ENCODE data around the gene PPA2.
A peak's percentile ranks its signal among the peaks of the same experiment; 100 is the strongest.
"Not testable (repeated sequence)": the region's sequence is repeated elsewhere in the genome, so short reads cannot be mapped to it uniquely, and the experiment has no call there.

The PPA2 gene

DNA sequence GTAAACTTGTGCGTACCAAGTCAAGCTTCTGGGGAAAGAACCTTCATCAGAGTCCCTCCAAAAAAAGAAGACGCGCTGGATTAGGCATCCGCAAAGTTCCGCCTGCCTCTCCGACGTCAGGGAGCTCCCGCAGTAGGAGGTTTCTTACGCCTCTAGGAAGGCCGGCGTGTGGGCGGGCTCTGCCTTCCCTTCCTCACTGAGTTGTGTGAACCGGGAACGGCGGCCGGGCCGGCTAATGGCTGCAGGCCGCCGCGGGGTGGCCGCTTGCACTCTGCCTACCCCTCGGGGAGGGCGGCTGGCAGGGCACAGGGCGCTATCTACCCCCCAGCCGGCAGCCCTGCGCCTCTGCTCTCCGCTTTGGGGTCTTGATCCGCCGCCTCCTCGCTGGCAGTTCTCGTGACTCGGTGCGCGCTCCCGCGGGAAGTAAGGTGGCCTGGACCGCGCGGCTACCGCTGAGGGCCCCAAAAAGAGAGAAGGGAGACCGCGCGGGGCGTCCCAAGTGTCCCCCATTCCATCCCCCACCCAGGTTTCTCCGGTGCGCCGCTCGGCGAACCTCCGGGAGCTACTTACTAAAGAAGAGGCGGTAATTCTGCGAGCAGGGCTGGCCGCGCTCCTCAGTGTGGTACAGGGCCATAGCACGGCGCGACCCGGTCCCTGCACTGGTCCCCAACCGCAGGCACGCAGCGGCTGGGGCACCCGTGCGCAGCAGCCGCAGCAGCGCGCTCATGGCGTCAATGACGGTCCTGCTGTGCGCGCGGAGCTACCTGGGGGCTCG, at the start of gene PPA2:
Gene PPA2, minus strand, starts transcription at position 739 of the 775 bp plus-strand sequence. Its CDS starts 12 bp downstream, at position 727.
- DNase-seq (ENCODE audit: low read depth in 1 of 2, low spot score in 1 of 2): peak; percentile 64 to 65

DNA sequence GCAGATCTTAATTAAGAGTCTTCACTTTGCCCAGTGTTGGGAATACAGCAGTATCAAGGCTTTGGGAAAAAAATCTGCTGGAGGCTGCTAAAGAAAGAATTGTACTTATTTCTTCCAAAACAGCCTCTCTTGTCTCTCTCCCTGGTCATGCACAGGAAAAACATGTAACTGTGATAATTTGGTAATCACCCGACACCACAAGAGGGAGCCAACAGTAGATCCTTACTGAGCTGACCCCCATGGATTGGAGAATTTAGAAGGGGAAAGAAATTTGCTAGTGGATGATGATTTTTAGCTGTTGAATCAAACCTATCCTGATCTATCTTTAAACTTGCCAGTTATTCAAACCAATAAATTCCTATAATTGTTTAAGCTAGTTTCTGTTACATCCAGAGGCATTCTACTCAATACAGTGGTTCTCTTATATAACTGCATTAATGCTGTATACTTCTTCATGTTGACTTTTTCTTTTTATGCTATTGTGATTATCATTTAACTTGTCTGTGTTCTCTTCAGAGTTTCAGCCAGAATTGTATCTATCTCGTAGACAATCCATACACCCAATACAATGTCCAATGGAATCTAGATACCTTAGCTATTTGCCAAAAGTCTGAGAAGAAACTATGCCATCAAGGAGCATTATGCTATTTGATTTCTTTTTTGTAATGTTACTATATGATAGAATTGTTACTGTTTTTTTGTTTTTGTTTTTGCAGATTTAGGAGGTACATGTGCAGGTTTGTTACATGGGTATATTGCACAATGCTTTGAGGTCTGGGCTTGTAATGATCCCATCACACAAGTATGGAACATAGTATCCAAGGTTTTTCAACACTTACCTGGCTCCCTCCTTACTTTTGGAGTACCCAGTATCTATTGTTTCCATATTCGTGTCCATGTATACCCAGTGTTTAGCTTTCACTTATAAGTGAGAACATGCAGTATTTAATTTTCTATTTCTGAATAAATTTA, 47.2 kb upstream of the PPA2 start:
- DNase-seq (ENCODE audit: low read depth in 1 of 2, low spot score in 1 of 2): no peak

DNA sequence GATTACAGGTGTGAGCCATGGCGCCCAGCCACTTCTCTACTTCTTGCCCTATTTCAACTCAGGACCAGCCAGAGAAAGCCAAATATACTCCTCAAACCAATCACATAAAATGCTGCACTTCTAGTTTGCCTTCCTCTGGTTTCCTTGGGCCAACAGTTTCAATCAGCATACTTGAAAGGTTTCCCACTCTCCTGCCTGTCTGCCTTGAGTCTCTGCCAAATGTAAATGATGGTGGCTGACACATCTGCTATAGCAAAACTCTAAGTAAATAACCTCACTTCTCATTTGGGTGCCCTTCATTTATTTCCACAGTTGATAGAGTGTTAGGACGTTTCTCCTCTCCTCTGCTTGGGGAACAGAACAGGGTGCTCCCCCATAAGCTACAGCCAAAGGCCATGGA, 36.4 kb upstream of the PPA2 start:
- DNase-seq (ENCODE audit: low read depth in 1 of 2, low spot score in 1 of 2): no peak

DNA sequence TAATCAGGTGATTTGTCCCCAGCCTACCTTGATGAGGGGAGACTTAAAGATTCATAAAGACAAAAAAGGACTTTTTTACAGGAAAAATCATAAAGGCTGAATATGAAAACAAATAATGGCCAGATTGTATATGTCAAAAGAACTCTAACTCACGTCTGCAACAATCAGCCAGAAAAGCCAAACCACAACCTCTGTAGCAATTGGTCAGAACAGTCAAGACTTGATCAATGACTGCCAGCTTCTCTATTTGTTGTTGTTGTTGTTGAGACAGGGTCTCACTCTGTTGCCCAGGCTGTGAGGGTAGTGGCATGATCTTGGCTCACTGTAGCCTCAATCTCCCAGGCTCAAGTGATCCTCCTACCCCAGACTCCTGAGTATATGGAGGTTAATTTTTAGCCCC, 35.9 kb upstream of the PPA2 start:
- DNase-seq (ENCODE audit: low read depth in 1 of 2, low spot score in 1 of 2): no peak

DNA sequence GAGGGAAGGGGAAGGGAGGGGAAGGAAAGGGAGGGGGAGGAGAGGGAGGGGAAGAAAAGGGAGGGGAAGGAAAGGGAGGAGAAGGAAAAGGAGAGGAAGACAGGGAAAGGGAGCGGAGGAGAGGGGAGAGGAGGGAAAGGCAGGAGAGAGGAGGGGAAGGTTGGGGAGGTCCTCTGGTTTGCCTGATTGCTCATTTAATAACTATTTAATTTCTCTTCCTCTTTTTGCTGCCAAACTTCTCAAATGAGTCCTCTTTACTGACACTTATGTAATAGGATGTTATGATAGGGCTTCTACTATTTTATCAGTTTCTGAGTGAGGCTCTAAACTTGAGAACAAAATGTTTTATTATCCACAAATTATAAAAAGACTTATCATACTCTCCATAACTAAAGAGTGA, 35.4 kb upstream of the PPA2 start:
- DNase-seq (ENCODE audit: low read depth in 1 of 2, low spot score in 1 of 2): no peak

DNA sequence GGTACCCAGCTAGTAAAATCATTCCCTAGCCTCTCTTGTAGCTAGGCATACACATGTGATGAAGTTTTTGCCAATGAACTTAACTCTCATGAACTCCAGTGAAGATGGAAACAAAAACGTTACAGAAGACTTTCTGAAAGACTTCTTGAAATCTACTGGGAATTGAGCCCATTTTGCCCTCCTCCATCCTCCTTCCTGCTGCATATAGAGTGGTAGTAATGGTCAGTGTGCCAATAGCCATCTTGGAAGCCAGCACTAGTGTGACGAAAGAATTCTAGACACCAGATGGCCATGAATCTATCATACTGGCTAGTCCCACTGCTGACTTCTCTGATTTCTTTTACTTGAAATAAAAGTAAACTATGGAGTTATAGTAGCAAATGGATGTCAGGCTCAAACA, 30.9 kb upstream of the PPA2 start:
- no peak for DNase-seq (ENCODE audit: low read depth in 1 of 2, low spot score in 1 of 2)

DNA sequence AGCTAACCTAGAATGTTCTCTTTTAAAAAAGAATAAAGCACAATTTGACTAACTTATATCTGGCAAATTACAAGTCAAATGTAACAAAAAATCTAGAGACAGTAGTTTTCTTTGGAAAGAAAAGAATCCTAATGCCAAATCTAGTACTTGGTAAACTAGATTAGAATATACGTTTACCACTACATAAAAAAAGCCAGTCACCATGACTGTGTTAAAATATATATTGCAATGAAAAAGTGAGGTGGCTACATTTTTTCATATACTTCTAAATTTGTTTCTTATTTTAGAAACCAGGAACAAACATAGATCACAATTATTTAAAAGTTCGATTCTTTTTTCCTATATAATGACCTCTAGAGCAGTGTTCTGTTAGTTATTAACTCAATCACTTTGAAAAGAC, 29.6 kb upstream of the PPA2 start:
- DNase-seq (ENCODE audit: low read depth in 1 of 2, low spot score in 1 of 2): no peak

DNA sequence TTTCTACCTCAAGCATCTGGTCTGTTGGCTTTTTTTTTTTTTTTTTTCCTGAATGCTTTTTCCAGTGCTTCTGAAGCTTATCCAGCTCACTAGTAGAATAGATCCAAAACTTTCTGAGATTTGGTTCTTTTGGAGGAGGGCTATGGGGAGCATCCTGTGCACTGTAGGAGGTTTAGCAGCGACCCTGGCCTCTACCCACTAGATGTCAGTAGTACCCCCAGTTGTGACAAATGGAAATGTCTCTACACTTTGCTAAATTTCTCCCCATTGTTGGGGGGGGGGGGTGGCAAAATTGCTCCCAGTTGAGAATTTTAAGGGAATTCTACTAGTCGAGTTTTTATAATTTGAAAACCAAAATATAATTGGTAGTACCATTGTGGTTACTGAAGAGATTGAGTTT, 23.0 kb upstream of the PPA2 start:
- DNase-seq (ENCODE audit: low read depth in 1 of 2, low spot score in 1 of 2): no peak

DNA sequence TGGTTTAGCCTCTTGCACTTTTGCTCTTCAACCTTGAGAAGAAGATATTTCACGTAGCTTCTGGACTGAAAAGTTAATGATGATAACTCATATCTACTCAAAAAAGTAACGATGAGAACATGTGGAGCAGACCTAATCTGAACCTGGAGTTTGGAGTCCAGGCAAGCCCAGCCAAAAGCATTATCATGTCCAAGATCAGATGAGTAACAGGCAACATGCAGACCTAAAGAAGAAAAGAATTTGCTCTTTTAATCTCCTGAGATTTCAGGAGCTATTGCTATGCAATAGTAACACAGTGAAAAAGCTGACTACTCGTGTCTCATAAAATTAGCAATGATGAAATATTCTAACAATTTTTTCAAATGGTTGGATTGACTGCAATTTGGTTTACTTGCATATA, 21.8 kb upstream of the PPA2 start:
- no peak for DNase-seq (ENCODE audit: low read depth in 1 of 2, low spot score in 1 of 2)

DNA sequence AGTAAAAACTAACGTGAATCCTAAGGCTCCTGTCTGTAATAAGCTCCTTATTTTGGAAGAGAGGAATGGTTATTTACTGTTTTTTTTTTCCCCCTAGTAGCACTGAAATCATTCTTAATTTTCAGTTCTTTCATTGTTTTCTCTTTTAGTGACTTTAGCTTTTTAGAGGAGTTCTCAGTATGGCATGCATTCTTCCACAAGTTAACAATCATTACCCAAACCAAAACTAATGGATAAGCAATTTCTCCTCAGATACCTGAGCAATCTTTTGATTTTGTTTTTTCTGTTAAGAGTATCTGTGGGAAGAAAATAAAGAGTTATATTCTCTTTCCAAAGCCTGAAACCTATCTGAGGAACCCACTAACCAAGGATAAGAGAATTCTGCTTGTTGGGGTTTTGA, 16.7 kb upstream of the PPA2 start:
- DNase-seq (ENCODE audit: low read depth in 1 of 2, low spot score in 1 of 2): no peak

DNA sequence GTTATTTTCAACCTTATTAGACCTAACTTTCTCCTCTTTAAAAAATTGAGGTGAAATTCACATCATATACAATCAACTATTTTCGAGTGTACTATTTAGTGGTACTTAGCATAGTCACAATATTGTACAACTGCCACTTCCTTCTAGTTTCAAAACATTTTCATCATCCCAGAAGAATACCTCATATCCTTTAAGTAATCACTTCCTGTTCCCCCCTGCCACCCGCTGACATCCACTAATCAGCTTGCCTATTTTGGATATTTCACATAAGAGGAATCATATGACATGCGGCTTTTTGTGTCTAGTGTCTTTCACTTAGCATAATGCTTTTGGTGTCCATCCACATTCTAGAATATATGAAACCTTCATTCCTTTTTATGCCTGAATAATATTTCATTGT, 10.0 kb upstream of the PPA2 start:
- no peak for DNase-seq (ENCODE audit: low read depth in 1 of 2, low spot score in 1 of 2)

DNA sequence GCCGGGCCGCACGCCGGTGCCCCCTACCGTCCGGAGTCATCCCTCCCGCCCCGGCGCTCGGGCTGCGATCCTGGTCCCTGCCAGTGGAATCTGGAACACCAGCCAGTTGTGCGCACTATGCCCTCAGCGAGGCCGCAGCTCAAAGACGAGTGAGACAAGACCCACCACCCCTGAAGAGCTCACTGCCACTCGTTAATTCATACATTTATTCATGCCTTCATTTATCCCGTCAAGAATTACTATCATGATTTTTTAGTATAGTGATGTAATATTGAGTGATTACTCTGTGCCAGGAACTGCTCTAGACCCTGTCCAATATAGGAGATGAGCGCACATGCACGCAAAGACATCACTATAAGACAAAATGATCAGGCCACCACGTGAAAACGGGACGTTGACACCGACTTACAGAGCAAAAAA, 247 bp upstream of the PPA2 start:
- DNase-seq (ENCODE audit: low read depth in 1 of 2, low spot score in 1 of 2): peak in 1 of 2 donors; percentile 70

DNA sequence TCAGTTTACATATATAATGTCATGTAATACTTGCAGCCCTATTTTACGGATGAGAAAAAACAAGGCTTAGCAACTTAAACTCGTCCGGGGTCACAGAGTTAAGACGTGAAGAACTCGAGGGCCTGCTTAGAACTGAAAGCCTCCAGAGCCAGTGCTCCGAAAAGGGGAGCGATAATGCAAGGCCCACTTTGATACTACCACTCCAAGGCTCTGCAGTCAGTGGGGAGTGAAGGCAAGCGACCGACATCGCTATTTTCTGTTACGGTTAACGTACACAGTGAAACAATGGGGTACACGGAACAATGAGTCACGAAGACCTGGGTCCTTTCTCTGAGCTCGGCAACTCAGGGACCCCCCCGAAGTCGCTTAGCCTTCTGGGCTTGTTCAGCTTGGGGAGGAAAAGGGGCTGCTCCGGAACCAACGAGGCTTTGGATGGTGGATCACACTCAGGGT, 965 bp downstream of the PPA2 start:
- no peak for DNase-seq (ENCODE audit: low read depth in 1 of 2, low spot score in 1 of 2)

DNA sequence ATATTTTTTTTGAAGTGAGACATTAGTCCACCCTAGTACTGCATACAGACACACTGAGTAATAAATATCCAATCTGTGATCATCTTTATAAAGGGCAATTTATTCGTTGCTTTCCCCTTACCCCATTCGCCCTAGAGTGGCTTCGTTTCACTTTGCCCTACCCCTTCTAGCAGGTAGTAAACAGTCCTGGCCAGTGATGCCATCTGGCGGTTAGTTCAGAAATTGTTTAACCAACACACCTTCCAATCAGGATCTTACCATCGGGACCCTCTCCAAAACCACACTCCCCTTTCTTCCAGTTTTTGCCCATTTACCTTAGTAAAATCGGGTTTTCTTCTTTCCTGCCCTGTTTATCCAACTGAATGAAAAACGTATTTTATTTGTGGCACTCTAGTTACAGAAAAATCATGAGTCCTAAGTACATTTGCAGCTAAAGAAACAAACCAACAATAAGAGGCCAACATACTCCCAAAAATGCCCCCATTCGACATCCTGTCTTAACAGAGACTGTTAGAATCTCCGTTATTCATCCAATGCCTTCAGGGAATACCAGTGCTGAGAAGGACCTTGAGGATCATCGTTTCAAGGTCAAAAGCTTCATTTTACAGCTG, 2.2 kb downstream of the PPA2 start:
- peak; percentile 26 to 68 for DNase-seq (ENCODE audit: low read depth in 1 of 2, low spot score in 1 of 2)

DNA sequence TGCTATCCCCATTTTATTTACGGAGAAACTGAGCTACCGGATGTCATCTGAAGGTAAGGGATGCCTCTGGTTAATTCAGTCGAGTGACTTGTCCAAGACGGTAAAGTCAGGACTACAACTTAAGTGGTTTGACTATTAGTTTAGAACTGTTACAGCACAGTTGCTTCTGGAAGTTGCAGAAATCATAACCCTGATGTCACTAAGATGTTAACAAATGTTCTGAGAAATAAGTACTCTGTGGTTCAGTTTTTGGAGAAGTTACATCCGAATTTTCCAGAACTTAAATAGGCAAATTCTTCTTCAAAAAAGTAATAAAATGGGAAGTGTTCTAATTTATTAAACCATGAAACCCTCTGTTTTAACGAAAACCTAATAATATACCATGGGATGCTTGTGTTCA, 3.1 kb downstream of the PPA2 start:
- DNase-seq (ENCODE audit: low read depth in 1 of 2, low spot score in 1 of 2): no peak

DNA sequence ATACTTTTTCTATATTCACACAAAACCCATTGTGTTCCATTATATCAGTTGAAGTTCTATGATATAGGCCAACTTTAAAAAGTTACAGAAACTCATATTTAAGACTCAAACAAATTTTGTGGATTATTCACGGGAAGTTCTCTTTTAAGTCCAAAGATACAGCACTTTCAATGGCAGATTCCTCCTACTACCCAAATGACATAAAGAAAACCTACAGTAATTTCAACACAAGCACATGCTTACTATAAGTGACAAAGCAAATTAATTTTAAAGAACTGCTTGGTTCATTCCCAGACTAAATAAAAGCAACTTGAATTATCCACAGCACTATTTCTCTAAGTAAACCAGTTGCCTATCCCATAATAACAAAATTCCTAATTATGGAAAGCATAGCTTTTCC, 4.1 kb downstream of the PPA2 start:
- DNase-seq (ENCODE audit: low read depth in 1 of 2, low spot score in 1 of 2): no peak

DNA sequence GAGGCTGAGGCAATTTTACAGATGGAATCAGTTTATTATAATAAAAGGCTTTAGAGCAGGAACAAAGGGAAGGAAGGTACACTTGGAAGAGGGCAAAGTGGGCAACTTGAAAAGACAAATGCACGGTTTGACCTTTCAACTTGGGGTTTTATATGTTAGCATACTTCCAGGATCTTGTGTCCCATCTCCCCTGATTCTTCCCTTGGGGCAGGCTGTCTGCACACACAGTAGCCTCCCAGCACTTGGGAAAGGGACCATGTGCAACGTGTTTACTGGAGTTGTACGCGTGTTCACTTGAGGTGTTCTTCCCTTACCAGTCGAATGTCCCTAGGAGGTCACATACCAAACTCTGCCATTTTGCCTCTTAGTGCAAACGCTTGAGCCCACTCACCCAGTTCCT, 7.3 kb downstream of the PPA2 start:
- DNase-seq (ENCODE audit: low read depth in 1 of 2, low spot score in 1 of 2): no peak

DNA sequence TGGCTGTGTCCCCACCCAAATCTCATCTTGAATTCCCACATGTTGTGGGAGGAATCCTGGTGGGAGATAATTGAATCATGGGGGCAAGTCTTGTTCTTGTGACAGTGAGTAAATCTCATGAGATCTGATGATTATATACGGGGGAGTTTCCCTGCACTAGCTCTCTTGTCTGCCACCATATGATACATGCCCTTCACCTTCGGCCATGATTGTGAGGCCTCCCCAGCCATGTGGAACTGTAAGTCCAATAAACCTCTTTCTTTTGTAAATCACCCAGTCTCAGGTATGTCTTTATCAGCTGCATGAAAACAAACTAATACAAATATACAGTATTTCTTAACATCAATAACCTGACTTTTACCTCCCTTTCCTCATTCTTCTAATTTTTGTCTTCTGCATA, 9.3 kb downstream of the PPA2 start:
- not testable (repeated sequence) for DNase-seq (ENCODE audit: low read depth in 1 of 2, low spot score in 1 of 2)

DNA sequence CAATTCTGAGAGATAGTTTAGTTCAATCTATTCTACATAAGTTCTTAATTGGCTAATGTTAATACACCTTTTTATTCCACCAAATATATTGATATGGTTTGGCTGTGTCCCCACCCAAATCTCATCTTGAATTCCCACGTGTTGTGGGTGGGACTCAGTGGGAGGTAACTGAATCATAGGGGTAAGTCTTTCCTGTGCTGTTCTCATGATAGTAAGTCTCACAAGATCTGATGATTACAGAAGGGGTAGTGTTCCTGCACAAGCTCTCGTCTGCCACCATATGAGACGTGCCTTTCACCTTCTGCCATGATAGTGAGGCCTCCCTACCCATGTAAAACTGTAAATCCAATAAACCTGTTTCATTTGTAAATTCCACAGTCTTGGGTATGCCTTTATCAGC, 11.3 kb downstream of the PPA2 start:
- no peak for DNase-seq (ENCODE audit: low read depth in 1 of 2, low spot score in 1 of 2)

DNA sequence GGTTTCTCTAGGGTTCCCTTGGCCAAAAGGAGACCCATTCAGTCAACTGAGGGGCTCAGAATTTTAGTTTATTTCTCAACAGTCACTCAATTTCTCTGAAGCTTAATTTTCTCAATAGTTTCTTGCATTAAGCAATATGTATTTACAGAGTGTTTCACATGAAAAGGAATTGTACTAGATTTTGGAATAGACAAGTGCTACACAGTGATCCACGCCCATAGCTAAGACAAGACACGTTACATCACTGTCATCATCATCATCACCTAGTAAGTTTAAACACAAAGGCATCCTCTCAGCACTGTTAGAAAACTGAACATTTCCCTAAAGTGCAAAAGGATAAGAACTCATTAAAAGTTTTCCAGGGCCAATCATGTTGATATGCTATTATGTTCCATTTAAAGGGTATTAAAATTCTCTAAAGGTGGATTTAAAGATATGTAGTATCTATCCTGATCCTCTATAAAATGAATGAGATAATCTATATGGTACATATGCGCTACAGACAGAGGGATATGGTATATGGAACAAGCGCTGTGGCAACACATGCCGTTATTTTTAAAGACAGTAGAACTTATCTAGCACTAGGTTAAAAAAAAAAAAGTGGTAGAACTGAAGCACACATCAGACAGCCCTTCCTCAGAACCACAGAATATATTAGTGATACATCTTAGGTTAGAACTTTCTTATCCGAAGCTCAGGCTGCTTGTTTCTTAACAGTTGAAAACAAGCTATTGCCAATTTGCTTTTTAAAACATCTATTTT, 12.1 kb downstream of the PPA2 start:
- no peak for DNase-seq (ENCODE audit: low read depth in 1 of 2, low spot score in 1 of 2)

DNA sequence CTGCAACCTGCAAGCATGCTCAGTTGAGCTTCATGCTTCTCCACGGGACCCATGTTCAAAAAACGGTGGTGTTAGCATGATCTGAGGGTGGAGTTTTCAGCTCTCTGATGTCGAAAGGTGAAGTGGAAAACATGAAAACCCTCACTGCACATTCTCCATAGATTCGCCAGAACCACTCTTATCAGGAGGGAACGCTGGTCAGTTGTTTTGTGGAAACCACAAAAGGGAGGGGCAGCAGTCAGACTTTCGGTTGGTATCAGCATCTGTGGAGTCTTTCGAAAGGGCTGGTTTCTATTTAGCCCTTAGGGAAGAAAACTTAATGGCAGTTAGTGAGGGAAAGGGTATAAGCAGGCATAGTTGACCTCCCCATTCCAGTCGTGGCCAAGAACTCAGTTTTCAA, 12.6 kb downstream of the PPA2 start:
- no peak for DNase-seq (ENCODE audit: low read depth in 1 of 2, low spot score in 1 of 2)

All from activated CD4-positive, alpha-beta T cell treated with anti-CD3 and anti-CD28 coated beads, Interleukin-2, amount 50 U/mL, for 24 hours (primary cell).